ENCODE results near the gene PLCXD1.

GRCh38 chrX:274904-275475 is 6.2 kb upstream of the PLCXD1 start:
- TF ChIP-seq CTCF (IDR thresholded peaks at IDR 0.05; ENCODE audit: borderline replicate concordance, extremely low read depth, low read length, poor library complexity, severe bottlenecking) (no peak), EZH2 (IDR thresholded peaks at IDR 0.05; ENCODE audit: borderline replicate concordance, low read depth, low read length, severe bottlenecking) (no peak)

All from DND-41 (cell line).